ENCODE measurements around the gene KIFC1.

Gene KIFC1

DNA sequence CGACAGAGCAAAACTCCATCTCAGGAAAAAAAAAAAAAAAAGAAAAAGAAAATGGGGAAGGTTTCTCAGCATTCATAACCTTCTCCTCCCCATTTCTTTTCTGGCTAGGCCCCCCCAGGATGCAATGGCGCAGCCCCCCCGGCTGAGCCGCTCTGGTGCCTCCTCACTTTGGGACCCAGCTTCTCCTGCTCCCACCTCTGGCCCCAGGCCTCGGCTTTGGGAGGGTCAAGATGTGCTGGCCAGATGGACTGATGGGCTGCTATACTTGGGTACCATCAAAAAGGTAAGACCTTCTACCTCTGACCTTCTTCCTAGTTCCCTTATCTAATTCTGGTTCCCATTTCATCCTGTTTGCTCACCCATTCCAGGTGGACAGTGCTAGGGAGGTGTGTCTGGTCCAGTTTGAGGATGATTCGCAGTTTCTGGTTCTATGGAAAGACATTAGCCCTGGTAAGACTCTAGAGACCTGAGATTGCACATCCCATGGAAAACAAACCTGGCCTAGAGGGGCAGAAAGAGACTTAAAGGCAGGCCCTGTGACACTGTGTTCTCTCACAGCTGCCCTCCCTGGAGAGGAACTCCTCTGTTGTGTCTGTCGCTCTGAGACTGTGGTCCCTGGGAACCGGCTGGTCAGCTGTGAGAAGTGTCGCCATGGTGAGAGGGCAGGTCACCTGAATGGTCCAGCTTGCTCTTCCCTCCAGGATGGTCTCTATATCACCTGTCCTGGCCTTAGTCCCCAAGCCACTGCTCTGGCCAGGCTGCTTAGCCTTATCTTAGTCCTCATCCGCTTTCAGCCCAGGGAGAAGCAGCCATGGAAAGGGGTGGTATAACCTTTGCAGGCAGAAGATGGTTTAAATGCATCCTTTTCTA, 20.8 kb downstream of the KIFC1 start:
- DNase-seq, result no peak

DNA sequence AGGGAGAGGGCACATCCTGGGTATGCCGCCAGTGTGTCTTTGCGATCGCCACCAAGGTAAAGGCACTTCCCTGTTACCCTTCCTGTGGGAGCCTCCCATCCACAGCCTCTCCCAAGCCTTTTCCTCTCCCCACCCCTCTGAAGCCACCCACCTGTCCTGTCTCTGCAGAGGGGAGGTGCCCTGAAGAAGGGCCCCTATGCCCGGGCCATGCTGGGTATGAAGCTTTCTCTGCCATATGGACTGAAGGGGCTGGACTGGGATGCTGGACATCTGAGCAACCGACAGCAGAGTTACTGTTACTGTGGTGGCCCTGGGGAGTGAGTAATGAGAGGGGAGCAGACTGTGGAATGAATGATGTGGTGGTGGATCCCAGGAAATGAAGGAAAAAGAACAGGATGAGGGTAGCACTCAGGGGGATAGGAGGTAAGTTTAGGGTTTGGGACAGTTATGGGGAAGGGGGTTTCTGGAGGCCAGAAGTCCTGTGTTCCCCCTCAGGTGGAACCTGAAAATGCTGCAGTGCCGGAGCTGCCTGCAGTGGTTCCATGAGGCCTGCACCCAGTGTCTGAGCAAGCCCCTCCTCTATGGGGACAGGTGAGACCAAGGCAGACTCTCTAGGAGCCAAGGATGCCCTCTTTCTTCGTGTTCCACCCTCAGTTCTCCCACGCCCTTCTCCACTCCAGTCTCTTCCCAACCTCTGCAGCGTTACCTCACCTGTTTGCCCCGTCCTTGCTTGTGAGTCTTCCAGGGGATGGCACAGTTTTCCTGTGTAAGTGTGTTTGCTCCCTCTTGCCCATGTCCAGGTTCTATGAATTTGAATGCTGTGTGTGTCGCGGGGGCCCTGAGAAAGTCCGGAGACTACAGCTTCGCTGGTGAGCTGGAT, 21.9 kb downstream of the KIFC1 start:
- DNase-seq, result no peak

DNA sequence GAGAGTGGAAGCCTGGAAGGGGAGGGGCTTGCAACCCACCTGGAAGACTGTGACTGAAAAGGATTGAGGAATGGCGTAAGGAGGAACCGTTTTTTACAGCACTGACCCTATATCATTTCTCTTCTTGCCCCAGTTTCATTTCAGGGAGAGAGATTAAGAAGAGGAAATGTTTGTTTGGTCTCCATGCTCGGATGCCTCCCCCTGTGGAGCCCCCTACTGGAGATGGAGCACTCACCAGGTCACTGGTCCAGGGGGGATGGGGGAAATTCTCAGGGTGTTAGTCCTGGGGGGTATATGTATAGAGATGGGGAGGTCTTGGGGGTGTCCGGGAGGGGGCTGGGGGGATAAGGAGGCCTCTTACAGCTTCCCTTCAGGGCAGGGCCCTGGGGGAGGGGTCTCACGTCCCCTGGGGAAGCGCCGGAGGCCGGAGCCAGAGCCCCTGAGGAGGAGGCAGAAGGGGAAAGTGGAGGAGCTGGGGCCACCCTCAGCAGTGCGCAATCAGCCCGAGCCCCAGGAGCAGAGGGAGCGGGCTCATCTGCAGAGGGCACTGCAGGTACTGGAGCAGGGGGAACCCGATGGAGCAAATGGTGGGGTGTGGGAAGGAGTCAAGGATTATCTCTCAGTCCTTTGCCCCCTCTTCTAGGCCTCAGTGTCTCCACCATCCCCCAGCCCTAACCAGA, 23.1 kb downstream of the KIFC1 start:
- peak in 2 of 4 experiments; percentile 21 to 43 for DNase-seq

DNA sequence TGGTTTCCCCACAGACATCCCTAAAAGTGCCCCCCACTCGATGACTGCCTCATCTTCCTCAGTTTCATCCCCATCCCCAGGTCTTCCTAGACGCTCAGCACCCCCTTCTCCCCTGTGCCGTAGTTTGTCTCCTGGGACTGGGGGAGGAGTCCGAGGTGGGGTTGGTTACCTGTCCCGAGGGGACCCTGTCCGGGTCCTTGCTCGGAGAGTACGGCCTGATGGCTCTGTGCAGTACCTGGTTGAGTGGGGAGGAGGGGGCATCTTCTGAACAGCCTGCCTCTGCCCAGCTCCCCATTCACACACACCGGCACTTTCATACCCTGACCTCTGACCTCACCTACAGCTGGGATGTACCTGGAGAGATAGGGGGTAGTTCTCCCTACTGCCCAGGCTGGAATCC, 24.2 kb downstream of the KIFC1 start:
- DNase-seq, result no peak

DNA sequence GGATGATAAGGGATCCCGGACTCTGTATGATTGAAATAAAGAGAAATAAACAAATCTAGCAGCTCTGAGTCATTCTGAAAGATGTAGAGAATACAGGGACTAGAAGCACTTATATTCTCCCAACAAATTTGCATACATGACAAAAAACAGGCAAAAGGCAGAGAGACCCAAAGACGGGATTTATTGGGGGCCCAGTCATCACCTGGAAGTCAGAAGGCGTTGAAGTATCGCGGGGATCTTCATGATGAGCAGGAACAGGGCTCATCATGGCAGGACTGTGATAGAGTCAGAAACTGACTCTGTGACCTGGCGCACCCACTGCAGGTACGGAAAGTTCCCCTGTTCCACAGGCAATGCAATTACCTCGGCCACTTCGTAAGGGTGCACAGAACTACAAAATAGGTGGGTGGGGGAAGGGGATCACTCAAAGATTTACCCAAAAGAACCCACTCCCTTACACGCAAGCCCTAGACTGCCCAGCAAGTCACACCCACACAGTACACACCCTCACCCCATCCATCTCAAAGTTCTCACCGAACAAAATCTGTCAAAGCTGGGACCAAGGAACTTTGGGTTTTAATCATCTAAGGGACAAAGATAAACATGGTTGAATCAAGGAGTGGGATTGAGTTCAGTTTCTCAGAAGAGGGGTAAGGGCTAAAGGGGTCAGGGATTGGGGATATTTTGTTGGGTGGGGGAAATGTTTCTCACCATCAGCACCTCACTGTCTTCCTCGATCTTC, 24.9 kb downstream of the KIFC1 start:
- no peak for DNase-seq

DNA sequence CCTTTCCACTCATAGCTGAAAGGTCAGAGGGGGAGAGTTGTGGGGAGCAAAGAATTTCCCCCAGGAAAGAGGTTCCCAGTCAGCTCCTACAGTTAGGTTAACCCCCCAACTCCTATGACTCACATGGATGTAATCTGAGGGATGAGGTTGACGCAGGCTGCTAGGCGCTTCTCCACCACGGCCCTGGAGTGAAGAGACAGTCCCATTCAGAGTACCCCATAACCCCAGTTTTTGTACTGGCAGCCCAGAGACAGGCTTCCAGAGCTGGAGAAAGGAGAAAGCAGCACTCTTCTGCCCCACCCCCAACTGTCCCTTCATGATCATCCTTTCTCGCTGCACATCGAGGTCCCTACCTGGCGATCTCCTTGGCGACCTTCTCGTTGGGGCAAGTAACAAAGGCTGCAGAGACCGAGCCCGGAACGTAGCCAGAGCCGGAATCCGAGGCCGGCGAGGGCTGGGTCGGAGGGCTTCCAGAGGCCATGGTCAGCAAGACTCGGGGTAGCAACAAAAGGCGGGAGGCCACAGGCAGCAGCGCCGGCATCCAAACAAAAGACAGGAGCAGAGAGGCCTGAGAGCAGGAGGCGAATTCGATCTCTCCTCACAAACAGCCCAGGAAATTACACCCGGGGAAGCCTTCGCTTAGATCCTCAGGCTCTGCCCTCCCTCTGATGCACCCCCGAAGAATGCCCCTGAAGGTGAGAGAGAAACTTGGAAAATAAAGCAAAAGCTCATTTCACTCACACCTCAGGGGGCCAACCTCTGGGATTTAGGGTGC, 25.7 kb downstream of the KIFC1 start:
- DNase-seq, result peak in 3 of 4 experiments; percentile 49 to 61 (median 56)

DNA sequence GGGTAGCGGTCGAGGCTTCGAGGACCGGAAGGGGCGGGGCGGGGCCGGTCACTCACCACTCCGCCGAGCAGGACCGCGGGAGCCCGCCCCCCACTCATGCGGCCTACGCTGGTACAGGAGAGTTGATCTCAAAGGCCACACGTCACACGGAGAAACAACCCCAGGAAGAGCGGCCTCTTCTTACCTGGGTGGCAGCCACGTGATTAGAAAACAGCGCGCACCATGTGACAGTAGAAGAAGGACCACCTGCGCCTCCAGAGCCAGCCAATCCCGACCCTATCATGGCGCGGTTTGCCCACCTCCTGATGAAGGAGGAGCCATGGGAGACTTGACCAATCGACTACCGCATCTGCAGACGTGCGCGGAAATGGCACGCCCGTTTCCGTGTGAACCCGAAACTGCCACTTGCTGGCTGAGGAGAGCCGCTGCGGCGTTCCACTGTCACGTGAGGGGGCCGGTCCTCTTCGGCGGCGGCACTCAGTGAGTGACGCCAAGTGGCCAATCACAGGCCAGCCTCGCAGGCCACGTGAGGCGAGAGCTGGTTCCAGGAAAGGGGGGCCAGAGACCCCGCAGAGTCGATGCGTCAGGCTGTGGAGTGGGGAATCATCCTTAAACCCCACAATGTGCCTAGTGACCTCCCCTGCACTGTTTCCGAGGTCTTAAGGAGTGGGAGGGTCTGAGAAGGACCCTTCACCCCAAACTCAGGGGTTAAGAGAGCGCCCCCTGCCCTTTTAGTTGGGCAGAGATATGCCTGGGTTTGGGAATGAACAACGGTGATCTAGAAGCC, 26.5 kb downstream of the KIFC1 start, which contains the start of gene CUTA:
Gene CUTA (minus strand): TSS at position 205 of the 787 bp plus-strand sequence. CDS start 107 bp downstream, at position 98.
- DNase-seq, result peak; percentile 98 to 100 (median 99)

DNA sequence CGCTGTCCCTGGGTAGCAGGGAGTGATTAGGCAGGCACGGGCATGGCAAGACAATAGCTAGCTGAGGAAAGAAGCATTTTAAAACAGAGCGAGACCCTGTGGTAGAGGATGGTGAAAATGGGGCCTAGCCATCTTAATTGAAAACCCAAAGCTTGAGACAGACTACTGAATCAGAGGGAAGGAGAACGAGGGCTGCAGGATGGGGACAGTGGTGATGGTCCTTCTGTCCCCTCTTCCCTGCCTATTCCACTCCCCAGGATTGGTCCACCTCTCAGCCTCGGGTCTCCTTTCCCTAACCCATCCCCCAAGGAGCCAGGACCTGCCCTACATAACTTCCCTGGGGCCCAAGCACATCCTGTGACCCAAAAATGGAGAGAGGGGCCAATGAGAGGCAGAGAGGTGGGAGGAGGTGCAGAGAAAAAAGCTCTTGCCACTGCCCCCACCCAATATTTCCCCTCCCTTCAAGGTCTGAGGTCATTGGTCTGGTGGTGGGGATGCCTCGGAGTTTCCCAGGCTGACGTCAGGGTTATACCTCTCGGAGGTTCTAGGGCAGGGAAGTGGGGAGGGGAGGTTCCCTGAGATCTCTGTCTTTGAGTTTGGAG, 27.2 kb downstream of the KIFC1 start:
- DNase-seq, result no peak

DNA sequence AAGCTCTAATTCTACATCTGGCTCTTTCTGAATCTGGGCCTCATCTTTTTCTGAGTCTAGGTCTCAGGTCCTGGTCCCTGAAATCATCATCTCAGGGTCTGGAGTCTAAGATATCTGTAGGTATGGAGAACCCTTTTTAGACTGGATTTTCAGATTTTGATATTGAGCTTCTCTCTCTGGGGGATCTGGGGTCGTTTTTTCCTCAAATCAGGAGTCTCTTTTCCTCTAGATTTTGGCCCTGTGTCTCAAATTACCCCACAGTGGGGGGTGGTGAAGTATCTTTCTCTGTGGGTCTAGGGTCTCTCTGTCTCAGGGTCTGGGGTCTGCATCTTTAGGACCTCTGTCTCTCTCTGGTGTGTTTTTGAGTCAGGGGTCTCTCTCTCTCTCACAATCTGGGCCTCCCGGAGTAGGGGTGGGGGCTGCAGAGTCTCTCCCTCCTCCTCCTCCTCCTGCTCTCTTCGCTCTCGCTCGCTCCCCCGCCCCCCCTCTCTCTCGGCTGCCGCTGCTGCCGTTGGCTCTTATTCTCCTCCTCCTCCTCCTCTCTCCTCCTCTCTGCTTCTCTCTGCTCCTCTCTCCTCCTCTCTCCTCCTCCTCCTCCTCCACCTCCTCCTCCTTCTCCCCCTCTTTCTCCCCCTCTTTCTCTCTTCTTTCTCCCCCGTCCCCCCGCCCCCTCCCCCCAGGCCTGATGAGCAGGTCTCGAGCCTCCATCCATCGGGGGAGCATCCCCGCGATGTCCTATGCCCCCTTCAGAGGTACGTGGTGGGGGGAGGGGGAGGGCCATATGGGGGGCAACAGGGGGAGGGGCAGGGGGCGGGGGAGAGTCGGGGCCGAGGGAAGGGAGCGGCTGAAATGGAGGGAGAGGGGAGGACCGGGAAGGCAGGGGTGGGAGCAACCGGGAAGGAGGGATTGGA, 28.2 kb downstream of the KIFC1 start, which contains the start of gene SYNGAP1:
Gene SYNGAP1 (plus strand): TSS at position 486 of the 911 bp plus-strand sequence. CDS start 200 bp downstream, at position 686.
- DNase-seq, result no peak

DNA sequence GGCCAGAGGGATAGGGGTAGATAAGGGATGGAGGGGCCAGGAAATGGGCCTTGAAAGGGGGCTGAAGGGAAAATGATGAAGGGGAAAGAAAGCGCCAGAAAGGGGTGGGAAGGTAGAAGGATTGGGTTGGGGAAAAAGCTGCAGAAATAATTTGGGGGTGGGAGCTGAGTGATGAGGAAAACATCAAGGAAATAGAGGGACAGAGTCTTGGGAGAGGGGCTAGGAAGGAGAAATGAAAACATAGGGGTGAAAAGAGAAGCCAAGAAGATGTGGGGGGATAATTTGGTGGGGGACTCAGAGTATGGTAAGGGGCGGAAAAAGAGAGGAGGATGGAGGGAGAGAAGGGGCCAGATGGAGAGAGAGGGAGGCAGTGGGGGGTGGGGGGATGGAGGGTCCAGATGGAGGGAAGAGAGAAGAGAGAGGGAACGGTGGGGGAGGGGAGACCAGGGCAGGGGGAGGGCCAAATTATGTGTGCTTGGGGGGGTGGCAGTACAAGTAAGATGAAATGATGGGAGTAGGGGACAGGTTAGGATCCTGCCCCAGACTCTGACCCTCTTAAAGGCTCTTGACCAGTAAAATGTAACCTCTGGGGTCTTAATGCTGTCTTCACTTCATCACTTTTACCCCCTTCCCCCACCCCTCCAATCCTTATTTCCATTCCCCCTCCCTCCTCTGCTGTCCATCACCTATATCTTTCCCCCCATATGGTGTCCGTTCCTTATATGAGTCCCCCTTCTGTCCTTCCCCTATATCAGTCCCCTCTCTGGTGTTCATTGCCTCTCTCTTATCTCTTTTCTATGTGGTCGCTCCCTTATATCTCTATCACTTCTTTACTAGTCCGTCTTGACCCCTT, 29.1 kb downstream of the KIFC1 start:
- DNase-seq, result no peak

DNA sequence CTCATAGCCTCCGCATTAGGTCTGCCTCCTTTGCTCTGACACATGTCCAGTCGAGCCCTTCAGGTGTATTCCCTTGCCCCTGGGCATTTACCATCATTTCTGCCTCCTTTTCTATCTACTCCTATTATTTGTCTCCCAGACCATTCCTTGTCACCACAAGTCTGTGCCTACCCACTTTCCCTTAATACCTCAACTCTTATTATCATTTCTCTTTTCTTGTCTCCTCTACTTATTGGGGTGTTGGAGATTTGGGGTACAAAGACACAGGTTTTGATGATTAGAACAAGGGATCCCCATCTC, 29.7 kb downstream of the KIFC1 start:
- DNase-seq, result no peak

DNA sequence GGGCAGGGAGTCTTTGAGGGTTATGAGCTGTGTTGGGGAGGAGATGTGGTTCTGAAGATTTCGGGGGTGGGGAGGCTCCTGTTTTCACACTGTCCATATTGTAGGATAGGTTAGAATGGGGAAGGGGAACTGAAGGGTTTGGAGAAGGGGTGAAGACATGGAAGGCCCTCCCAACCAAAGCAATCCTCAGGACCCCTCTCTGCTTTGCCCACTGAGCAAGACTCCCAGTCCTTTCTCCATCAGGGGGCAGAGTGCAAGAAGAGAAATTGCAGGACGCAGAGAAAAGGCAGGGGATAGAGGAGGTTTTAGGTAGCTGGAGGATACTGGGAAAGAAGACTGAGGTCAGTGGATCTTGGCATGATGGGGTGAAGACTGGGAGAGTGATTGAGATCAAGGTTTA, 32.2 kb downstream of the KIFC1 start:
- no peak for DNase-seq

DNA sequence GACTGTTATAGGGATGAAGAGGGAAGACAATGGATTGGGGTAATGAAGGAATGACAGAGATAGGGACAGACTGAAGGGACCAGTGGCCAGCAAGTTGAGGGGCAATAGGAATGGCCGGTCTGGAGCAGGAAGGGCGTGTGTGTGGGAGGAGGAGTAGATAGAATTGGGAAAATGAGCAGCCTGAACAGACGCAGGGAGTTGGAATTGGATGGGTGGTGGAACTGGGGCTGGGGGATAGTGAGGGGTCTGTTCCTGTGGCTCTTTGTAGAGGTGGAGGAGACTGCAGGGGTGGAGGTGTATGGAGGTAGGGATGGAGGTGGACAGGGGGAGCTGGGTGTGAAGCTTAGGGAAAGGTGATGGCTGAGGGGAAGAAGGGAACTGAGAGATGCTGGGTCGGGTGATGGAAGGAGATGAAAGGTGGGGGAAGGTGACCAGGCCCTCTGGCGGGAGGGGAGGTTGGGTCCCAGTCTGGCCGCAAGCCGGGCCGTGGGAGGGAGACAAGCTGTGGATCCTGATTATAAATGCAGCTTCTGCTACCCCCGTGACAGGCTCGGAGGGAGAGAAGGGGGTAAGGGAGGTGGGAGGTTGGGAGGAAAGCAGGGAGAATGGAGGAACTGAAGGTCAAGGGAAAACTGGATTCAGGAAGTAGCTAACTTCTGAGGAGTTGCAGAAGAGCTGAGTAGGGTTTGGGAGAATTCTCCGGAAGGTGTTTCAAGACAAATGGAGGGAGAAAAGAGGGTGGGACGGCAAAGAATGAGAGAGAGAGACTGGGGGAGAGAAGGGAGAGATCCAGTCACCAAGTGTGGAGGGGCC, 33.4 kb downstream of the KIFC1 start:
- peak in 3 of 4 experiments; percentile 49 to 65 (median 54) for DNase-seq

DNA sequence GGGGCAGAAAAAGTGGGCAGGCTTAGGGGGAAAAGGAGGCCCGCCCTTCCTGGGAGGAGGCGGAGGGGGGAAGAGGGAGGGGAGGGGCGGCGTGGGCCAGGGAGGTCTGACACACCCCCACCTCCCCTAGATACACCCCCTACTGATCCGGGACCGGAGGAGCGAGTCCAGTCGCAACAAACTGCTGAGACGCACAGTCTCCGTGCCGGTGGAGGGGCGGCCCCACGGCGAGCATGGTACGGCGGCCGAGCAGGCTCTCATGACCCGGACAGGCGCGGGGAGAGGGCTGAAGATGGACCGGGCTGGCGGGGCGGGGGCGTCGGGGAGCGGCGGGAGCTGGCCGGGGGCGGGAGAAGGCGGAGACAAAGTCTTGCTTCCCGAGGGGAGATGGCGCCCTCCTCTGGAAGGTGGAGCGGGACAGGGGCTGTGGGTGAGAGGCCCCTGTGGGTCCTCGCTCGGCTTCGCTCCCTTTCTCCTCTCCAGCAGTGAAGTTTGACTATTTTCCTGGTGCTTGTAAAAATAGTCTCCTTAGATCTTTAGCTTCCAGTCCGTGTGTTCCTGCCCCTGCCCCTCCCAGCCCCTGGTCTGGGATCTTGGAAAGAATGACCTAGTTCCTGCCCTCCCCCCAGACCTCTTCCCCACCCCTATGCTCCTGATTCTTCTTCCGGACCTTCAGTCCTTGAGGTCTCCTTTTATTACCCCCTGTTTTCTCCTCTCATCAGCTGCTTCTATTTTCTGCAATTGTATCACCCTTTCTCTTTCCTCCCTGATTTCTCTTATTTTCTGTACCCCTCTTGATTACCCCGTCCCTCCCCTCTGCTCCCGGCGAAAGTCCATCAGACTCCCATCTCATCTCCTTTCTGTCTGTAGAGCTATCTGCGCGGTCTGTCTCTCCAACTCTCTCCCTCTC, 34.3 kb downstream of the KIFC1 start:
- DNase-seq, result peak; percentile 69 to 93 (median 84)

DNA sequence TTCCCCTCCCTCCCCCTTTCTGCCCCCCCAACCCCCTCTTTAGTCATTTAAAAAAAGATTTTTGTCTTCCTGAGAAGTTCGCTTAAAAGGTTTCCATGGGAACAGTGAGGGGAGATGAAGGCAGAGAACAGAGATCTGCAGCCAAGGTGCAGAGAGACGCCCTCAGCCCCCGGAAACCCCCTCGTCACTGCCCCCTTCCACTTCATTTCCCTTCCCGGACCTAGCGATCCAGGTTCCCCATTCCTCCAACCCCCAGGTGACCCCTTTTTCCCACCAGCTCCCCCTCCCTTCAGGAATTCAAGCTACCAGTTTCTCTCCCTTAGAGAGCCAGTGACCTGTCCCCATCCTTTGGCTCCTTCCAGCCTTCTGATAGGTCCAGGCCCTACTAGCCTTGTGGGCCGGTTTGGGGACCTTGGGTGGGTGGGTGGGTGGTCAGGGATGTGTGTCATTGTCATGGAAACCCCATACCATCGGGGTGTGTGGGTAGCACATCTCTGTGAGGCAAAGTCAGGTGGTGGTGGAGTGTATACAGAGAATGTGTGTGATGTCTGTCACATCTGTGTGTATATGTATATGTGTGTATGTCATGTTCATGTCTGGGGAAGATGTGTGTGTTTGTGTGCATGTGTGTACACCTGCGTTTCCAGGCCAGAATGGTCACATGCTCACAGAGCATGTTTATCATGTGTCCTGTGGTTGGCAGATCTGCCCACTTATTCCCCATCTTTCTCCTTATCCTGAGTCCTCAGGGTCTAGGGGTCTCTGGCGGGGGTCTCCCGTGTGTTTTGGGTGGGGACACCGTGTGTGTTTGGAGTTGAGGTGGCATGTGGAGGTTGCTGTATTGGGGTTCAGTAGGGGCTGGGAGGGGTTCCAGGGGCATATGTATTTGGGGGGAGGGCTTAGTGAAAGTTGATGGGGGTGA, 35.2 kb downstream of the KIFC1 start:
- peak in 3 of 4 experiments; percentile 28 to 39 (median 39) for DNase-seq

Measured in suppressor macrophage (primary cell).